ENCODE measurements around the gene EEFSEC. TPM values are rescaled to one million over a fixed set of nuclear protein-coding genes. Genes with fewer than 3 reads are reported as not detected.

EEFSEC gene
- total and polyA plus RNA-seq, 7 experiments from 2014 or later = 17.3 to 31.4 (median 18.3) TPM

DNA sequence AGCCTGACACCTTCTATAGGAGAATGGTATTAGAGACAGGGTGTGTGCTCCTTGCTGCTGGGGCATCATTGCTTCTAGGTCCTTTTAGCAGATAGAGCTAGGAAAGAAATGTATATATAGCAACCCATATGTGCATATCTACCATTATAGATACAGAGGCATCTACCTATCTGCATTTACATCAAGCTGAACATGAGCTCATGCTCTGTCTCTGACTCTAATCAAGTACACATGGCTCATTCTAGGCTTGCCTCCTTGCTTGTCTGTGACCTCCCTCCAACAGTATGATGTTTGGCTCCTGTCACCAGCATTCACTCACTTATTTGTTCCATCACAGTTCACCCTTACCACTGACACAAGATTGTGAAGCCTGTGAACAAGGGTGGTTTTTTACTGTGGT is 133.4 kb downstream of the EEFSEC start:
- peaks cover 0 to 8% (median 0%) of the 10 kb centered on the region in 3 experiments for H3K9me3 ChIP-seq (ENCODE audit: control insufficient read depth in 2 of 3, low read length in 3 of 3)
- peaks cover 20 to 65% (median 47%) of the 10 kb centered on the region in 5 donors for H3K36me3 Mint-ChIP-seq
- intact Hi-C loops (cut with micrococcal nuclease) = loop anchor here in 1 of 2 donors (1.0 kb wide), 1 partner anchor 8 kb away; no protein-coding TSS in a partner anchor
- no peaks in the 10 kb centered on the region for H3K27me3 ChIP-seq (ENCODE audit: control insufficient read depth in 2 of 2, insufficient read depth in 2 of 2, low read length in 2 of 2)
- H3K27ac Mint-ChIP-seq = peak overlapping the region in 8 of 9 donors; percentile 44 to 90 (median 63)
- H3K4me3 ChIP-seq (ENCODE audit: low read length) = no peak overlapping the region
- H3K4me1 ChIP-seq (ENCODE audit: control insufficient read depth in 2 of 2, insufficient read depth in 2 of 2, low read length in 2 of 2) = peaks cover 0 to 5% of the 10 kb centered on the region in 2 donors
- no peak for ATAC-seq
- ChIA-PET POLR2A (interaction anchor here (1.1 to 1.2 kb wide), 2 partner anchors 9 to 11 kb away, joined by 3 read pairs; no protein-coding TSS in a partner anchor), CTCF (interaction anchor here (0.6 to 1.7 kb wide), 4 partner anchors 17 to 60 kb away, joined by 3 to 5 read pairs (median 4); no protein-coding TSS in a partner anchor)
- peaks cover 2 to 38% (median 27%) of the 10 kb centered on the region in 7 donors for H3K4me1 Mint-ChIP-seq
- peaks cover 0 to 35% (median 0%) of the 10 kb centered on the region in 3 experiments for H3K36me3 ChIP-seq (ENCODE audit: control insufficient read depth in 2 of 3, insufficient read depth in 3 of 3, low read length in 3 of 3)
- no peak overlapping the region for H3K27ac ChIP-seq (ENCODE audit: low read depth, low read length)
- DNase-seq = no peak
- H3K4me3 Mint-ChIP-seq = no peak overlapping the region
- H3K9me3 Mint-ChIP-seq = peaks cover 0 to 42% (median 16%) of the 10 kb centered on the region in 11 donors
- H3K27me3 Mint-ChIP-seq = no peaks in the 10 kb centered on the region

DNA sequence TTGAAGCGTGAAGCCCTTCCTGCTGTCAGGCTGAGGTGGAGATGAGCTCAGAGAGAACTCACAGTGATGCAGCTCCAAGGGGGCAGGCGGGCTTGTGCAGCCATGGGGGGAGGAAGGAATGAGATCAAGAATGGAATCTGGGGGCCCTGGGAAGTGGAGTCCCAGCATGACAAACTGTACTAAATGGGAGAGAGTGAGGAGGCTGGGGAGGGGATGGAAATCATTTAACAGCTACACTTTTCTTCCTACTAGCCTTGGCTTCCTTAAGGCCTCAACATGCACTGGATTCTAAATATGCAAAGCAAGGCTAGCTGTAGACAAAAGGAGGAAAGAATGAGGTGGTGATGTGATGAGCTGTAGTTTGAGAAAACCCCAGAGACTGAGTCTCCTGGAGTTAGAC is 133.9 kb downstream of the EEFSEC start:
- Histone ChIP-seq H3K27me3 (ENCODE audit: control insufficient read depth in 2 of 2, insufficient read depth in 2 of 2, low read length in 2 of 2) (no peaks in the 10 kb centered on the region), H3K4me3 (ENCODE audit: low read length) (no peak overlapping the region), H3K27ac (ENCODE audit: low read depth, low read length) (no peak overlapping the region), H3K36me3 (ENCODE audit: control insufficient read depth in 2 of 3, insufficient read depth in 3 of 3, low read length in 3 of 3) (peaks cover 0 to 35% (median 0%) of the 10 kb centered on the region in 3 experiments), H3K4me1 (ENCODE audit: control insufficient read depth in 2 of 2, insufficient read depth in 2 of 2, low read length in 2 of 2) (peaks cover 0 to 5% of the 10 kb centered on the region in 2 donors), H3K9me3 (ENCODE audit: control insufficient read depth in 2 of 3, low read length in 3 of 3) (peaks cover 0 to 8% (median 0%) of the 10 kb centered on the region in 3 experiments)
- peak overlapping the region in 8 of 9 donors; percentile 44 to 90 (median 63) for H3K27ac Mint-ChIP-seq
- CTCF ChIA-PET = interaction anchor here (0.6 to 1.7 kb wide), 4 partner anchors 17 to 61 kb away, joined by 3 to 5 read pairs (median 4); no protein-coding TSS in a partner anchor
- no peak overlapping the region for H3K4me3 Mint-ChIP-seq
- peaks cover 0 to 42% (median 16%) of the 10 kb centered on the region in 11 donors for H3K9me3 Mint-ChIP-seq
- ATAC-seq (no peak), DNase-seq (no peak)
- no peaks in the 10 kb centered on the region for H3K27me3 Mint-ChIP-seq
- H3K36me3 Mint-ChIP-seq = peaks cover 20 to 65% (median 47%) of the 10 kb centered on the region in 5 donors
- H3K4me1 Mint-ChIP-seq = peaks cover 2 to 38% (median 32%) of the 10 kb centered on the region in 7 donors
- POLR2A ChIA-PET = interaction anchor here (0.8 to 1.2 kb wide), 3 partner anchors 9 to 11 kb away, joined by 3 read pairs; no protein-coding TSS in a partner anchor
- intact Hi-C loops (cut with micrococcal nuclease) = no loop called here

DNA sequence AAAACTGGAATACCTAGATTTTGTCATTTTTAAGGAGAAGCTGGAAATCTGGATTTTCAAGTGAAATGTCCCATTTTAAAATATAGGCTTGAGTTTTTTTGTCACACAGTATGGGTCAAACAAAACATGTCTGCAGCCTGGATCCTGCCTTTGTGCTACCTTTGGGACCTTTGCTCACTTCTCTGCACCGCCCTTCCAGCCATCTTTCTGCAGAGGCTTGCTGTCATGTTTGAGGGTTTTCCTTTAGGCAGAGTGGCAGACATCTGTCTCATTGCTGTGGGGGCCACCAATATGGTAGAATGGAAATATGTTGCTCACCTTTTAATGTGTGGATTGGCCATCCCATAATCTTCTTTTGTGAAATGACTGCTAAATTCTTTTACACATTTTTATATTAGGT is 136.3 kb downstream of the EEFSEC start:
- H3K4me1 Mint-ChIP-seq = peaks cover 10 to 55% (median 47%) of the 10 kb centered on the region in 7 donors
- H3K27ac Mint-ChIP-seq = peak overlapping the region in 7 of 9 donors; percentile 17 to 82 (median 45)

GRCh38 chr3:128290484-128290883 is 137.2 kb downstream of the EEFSEC start:
- Histone ChIP-seq H3K36me3 (ENCODE audit: control insufficient read depth in 2 of 3, insufficient read depth in 3 of 3, low read length in 3 of 3) (peaks cover 0 to 15% (median 0%) of the 10 kb centered on the region in 3 experiments), H3K27ac (ENCODE audit: low read depth, low read length) (no peak overlapping the region), H3K4me3 (ENCODE audit: low read length) (no peak overlapping the region), H3K27me3 (ENCODE audit: control insufficient read depth in 2 of 2, insufficient read depth in 2 of 2, low read length in 2 of 2) (no peaks in the 10 kb centered on the region), H3K9me3 (ENCODE audit: control insufficient read depth in 2 of 3, low read length in 3 of 3) (peaks cover 0 to 8% (median 0%) of the 10 kb centered on the region in 3 experiments), H3K4me1 (ENCODE audit: control insufficient read depth in 2 of 2, insufficient read depth in 2 of 2, low read length in 2 of 2) (peaks cover 10 to 24% of the 10 kb centered on the region in 2 donors)
- ChIA-PET CTCF (no interaction called here), POLR2A (no interaction called here)
- H3K9me3 Mint-ChIP-seq = peaks cover 2 to 42% (median 17%) of the 10 kb centered on the region in 11 donors
- DNase-seq (no peak), ATAC-seq (no peak)
- H3K27me3 Mint-ChIP-seq = no peaks in the 10 kb centered on the region
- H3K27ac Mint-ChIP-seq = peak overlapping the region in 5 of 9 donors; percentile 2 to 82 (median 41)
- peaks cover 18 to 59% (median 54%) of the 10 kb centered on the region in 7 donors for H3K4me1 Mint-ChIP-seq
- intact Hi-C loops (cut with micrococcal nuclease) = no loop called here
- H3K36me3 Mint-ChIP-seq = peaks cover 16 to 53% (median 46%) of the 10 kb centered on the region in 5 donors
- H3K4me3 Mint-ChIP-seq = no peak overlapping the region

More for the DNA sequence above, 136.3 kb downstream of the EEFSEC start:
- intact Hi-C loops (cut with micrococcal nuclease) = no loop called here
- H3K4me3 ChIP-seq (ENCODE audit: low read length) = no peak overlapping the region
- no peak for DNase-seq
- Mint-ChIP-seq H3K9me3 (peaks cover 0 to 42% (median 16%) of the 10 kb centered on the region in 11 donors), H3K27me3 (no peaks in the 10 kb centered on the region), H3K4me3 (no peak overlapping the region), H3K36me3 (peaks cover 16 to 59% (median 51%) of the 10 kb centered on the region in 5 donors)
- H3K27ac ChIP-seq (ENCODE audit: low read depth, low read length) = no peak overlapping the region
- peaks cover 0 to 18% (median 0%) of the 10 kb centered on the region in 3 experiments for H3K36me3 ChIP-seq (ENCODE audit: control insufficient read depth in 2 of 3, insufficient read depth in 3 of 3, low read length in 3 of 3)
- no peaks in the 10 kb centered on the region for H3K27me3 ChIP-seq (ENCODE audit: control insufficient read depth in 2 of 2, insufficient read depth in 2 of 2, low read length in 2 of 2)
- POLR2A ChIA-PET = no interaction called here
- peaks cover 3 to 16% of the 10 kb centered on the region in 2 donors for H3K4me1 ChIP-seq (ENCODE audit: control insufficient read depth in 2 of 2, insufficient read depth in 2 of 2, low read length in 2 of 2)
- peaks cover 0 to 8% (median 0%) of the 10 kb centered on the region in 3 experiments for H3K9me3 ChIP-seq (ENCODE audit: control insufficient read depth in 2 of 3, low read length in 3 of 3)
- CTCF ChIA-PET = no interaction called here
- ATAC-seq = no peak

GRCh38 chr3:128293930-128294329 is 140.6 kb downstream of the EEFSEC start:
- ChIA-PET CTCF (interaction anchor here (0.9 to 6.4 kb wide), 2 partner anchors 13 to 27 kb away, joined by 3 to 36 read pairs; no protein-coding TSS in a partner anchor), POLR2A (interaction anchor here (0.9 to 2.8 kb wide), 4 partner anchors 10 to 23 kb away, joined by 3 to 11 read pairs (median 5); no protein-coding TSS in a partner anchor)
- peak overlapping the region in 9 of 10 donors; percentile 52 to 81 (median 66) for H3K4me3 Mint-ChIP-seq
- H3K9me3 Mint-ChIP-seq = peaks cover 2 to 24% (median 16%) of the 10 kb centered on the region in 11 donors
- peaks cover 16 to 48% of the 10 kb centered on the region in 2 donors for H3K4me1 ChIP-seq (ENCODE audit: control insufficient read depth in 2 of 2, insufficient read depth in 2 of 2, low read length in 2 of 2)
- intact Hi-C loops (cut with micrococcal nuclease) = loop anchor here in 1 of 2 donors (1.0 kb wide), 1 partner anchor 8 kb away; no protein-coding TSS in a partner anchor
- DNase-seq = peak in 1 of 9 donors; percentile 11
- H3K9me3 ChIP-seq (ENCODE audit: control insufficient read depth in 2 of 3, low read length in 3 of 3) = no peaks in the 10 kb centered on the region
- peak overlapping the region; percentile 14 for H3K4me3 ChIP-seq (ENCODE audit: low read length)
- H3K27me3 ChIP-seq (ENCODE audit: control insufficient read depth in 2 of 2, insufficient read depth in 2 of 2, low read length in 2 of 2) = no peaks in the 10 kb centered on the region
- no peaks in the 10 kb centered on the region for H3K36me3 ChIP-seq (ENCODE audit: control insufficient read depth in 2 of 3, insufficient read depth in 3 of 3, low read length in 3 of 3)
- H3K27ac ChIP-seq (ENCODE audit: low read depth, low read length) = peak overlapping the region; percentile 77
- H3K27me3 Mint-ChIP-seq = no peaks in the 10 kb centered on the region
- H3K27ac Mint-ChIP-seq = peak overlapping the region; percentile 15 to 100 (median 92)
- H3K36me3 Mint-ChIP-seq = peaks cover 11 to 43% (median 28%) of the 10 kb centered on the region in 5 donors
- ATAC-seq = no peak
- H3K4me1 Mint-ChIP-seq = peaks cover 33 to 77% (median 73%) of the 10 kb centered on the region in 7 donors

GRCh38 chr3:128294999-128295468 is 141.8 kb downstream of the EEFSEC start:
- no peaks in the 10 kb centered on the region for H3K27me3 Mint-ChIP-seq
- POLR2A ChIA-PET = interaction anchor here (0.8 to 3.5 kb wide), 7 partner anchors 8 to 1022 kb away, joined by 3 to 41 read pairs (median 3); partner anchors contain the start of gene RUVBL1
- Histone ChIP-seq H3K36me3 (ENCODE audit: control insufficient read depth in 2 of 3, insufficient read depth in 3 of 3, low read length in 3 of 3) (no peaks in the 10 kb centered on the region), H3K4me3 (ENCODE audit: low read length) (peak overlapping the region; percentile 32), H3K4me1 (ENCODE audit: control insufficient read depth in 2 of 2, insufficient read depth in 2 of 2, low read length in 2 of 2) (peaks cover 16 to 48% of the 10 kb centered on the region in 2 donors), H3K27me3 (ENCODE audit: control insufficient read depth in 2 of 2, insufficient read depth in 2 of 2, low read length in 2 of 2) (no peaks in the 10 kb centered on the region), H3K9me3 (ENCODE audit: control insufficient read depth in 2 of 3, low read length in 3 of 3) (no peaks in the 10 kb centered on the region), H3K27ac (ENCODE audit: low read depth, low read length) (peak overlapping the region; percentile 77)
- H3K36me3 Mint-ChIP-seq = peaks cover 6 to 37% (median 21%) of the 10 kb centered on the region in 5 donors
- ATAC-seq = peak; percentile 81
- H3K4me1 Mint-ChIP-seq = peaks cover 33 to 85% (median 75%) of the 10 kb centered on the region in 7 donors
- peaks cover 2 to 13% (median 10%) of the 10 kb centered on the region in 11 donors for H3K9me3 Mint-ChIP-seq
- intact Hi-C loops (cut with micrococcal nuclease) = loop anchor here in 1 of 2 donors (1.0 kb wide), 2 partner anchors 9 to 21 kb away; no protein-coding TSS in a partner anchor
- peak in 8 of 9 donors; percentile 15 to 73 (median 62) for DNase-seq
- CTCF ChIA-PET = interaction anchor here (1.2 to 6.4 kb wide), 3 partner anchors 12 to 70 kb away, joined by 3 to 36 read pairs (median 26); no protein-coding TSS in a partner anchor
- peak overlapping the region; percentile 33 to 85 (median 58) for H3K4me3 Mint-ChIP-seq
- peak overlapping the region; percentile 67 to 100 (median 92) for H3K27ac Mint-ChIP-seq
